GM21529 (cell line): Measurements from ENCODE around the gene AGXT.
A peak's percentile ranks its signal among the peaks of the same experiment; 100 is the strongest.
"Not testable (repeated sequence)": the region's sequence is repeated elsewhere in the genome, so short reads cannot be mapped to it uniquely, and the experiment has no call there.

Experiments
- ATAC-seq: cut with Tn5 transposase; IDR thresholded peaks from one replicate; pipeline ENCODE4 v1.9.1; 2021; ENCODE audit not compliant: unreplicated experiment

The AGXT gene

DNA sequence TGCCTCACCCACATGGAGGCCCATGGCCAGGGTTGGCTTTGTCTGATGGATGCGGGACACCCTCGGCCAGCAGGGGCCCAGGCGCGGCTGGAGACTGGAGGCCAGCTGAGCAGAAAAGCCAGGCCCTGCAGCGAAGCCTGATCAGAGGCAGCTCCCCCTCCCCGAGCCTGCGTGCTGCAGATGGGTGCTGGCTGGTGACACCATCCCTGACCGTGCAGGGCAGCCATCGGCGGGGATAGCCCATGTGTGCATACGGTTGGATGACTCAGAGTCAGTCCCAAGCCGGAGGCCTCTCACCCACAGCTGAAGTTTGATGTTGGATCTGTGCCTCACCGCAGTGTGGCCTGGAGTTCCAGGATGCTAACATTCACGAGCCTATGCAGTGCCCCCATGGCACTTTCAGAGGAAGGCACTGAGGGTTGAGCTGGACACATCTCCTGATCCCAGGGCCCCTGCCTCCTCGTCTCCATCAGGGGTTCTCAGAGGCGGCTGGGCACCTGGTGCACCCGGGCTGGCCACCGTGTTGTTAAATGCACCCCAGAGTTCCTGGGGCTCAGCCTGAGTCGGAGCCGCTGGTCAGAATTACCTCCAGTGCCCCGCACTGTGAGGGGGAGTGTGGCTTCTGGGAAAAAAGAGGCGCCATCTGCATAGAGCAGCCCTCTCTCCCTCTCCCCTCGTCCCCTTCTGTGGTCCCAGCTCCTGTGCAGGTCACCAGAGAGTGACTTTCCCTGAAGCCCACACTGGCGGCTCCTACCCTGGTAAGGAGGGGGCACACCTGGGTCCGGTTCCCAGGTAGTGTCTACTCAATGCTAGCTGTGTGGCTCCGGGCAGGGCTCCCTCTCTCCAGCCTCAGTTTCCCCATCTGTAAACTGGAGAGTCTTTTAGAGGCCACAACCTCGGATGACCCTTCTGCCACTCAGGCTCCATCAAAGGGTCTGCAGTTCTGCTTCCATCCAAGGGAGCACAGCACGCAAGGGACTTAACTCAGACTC, 29.2 kb upstream of the AGXT start:
- no peak for ATAC-seq

DNA sequence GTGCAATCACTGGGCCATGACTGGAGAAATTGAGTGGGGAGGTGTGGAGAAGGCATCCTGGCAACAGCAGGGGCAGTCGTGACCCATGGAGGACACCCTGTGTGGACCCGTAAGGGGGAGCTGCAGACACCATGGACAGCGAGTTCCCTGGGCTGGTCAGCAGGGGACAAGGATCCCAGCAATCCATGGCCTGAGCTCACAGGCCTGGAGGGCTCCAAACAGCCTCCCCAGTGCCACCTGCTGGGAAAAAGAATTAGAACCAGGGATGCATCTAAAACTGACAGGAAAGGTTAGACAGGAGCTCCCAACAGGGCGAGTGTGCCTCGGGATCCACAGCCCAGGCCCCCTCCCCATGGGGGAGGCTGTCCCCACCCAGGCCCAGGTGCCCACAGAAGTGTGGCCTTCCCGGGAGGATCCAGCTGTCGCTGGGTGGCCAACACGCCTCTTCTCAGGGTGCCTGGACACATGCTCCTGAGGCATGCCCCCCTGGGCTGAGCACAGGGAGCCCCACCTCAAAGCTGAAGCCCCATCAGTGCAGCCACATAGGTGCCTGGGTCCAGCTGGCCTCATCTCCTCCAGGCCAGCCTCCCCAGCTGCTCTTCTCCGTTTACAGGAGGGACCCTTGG, 28.1 kb upstream of the AGXT start:
- ATAC-seq = no peak

DNA sequence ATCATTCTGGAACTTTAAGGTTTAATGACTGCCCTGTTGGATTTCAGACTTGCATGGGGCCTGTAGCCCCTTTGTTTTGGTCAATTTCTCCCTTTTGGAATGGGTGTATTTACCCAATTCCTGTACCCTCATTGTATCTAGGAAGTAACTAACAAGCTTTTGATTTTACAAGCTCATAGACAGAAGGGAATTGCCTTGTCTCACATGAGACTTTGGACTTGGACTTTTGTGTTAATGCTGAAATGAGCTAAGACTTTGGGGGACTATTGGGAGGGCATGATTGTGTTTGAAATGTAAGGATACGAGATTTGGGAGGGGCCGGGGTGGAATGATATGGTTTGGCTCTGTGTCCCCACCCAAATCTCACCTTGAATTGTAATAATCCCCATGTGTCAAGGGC, 22.3 kb upstream of the AGXT start:
- not testable (repeated sequence) for ATAC-seq

DNA sequence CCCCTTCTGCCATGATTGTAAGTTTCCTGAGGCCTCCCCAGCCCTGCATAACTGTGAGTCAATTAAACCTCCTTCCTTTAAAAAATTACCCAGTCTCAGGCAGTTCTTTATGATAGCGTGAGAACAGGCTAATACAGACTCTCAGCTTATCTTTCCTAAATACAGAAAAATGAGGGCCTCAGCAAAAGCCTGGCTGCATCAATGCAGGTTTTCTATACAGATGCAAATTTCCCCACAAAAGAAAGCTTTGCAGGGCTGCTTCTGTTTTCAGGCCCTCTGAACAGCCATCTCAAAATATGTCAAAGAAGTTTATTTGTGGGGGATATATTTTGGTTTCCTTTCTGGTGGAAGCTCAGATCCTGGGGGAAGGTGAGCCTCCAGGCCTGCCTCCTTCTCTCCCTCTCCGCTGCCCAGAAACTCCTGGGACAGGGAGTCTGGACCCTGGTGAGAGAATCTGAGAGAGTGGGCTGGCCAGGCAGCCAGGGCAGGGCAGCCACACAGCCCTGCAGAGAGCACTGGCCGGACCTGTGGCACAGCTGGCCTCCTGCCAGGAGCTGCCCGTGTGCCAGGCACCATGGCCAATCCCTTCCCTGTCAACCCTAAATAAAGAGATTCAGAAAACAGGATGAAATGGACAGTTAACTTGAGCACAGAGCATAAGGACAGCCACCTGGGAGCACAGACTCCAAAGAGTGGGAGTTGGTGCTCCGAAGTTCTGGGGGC, 21.6 kb upstream of the AGXT start:
- ATAC-seq = no peak

DNA sequence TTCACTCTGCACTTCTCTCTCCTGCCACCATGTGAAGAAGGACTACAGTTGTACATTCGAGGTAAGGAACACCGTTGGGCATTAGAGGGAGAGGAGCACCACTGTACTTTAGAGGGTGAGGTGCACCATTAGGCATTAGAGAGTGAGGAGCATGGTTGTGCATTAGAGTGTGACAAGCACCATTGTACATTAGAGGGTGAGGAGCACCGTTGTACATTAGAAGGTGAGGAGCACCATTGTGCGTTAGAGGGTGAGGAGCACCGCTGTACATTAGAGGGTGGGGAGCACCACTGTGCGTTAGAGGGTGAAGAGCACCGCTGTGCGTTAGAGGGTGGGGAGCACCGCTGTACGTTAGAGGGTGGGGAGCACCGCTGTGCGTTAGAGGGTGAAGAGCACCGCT, 20.8 kb upstream of the AGXT start:
- no peak for ATAC-seq

DNA sequence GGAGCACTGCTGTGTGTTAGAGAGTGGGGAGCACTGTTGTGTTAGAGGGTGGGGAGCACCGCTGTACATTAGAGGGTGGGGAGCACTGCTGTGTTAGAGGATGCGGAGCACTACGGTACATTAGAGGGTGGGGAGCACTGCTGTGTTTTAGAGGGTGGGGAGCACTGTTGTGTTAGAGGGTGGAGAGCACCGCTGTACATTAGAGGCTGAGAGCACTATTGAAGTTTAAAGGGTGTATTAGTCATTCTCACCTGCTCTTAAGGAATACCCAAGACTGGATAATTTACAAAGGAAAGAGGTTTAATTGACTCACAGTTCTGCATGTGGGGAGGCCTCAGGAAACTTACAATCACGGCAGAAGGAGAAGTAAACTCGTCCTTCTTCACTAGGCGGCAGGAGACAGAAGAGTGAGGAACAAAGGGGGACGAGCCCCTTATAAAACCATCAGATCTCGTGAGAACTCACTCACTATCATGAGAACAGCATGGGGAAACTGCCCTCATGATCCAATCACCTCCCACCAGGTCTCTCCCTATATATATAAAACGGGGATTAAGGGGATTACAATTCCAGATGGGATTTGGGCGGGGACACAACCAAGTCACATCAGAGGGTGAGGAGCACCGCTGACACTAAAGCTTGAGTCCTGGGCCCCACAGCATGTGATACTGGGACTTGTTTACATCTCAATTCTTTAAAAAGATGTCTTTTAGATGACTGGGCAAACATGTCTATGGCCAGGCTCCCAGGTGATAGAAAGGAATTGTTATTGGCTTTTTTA, 19.5 kb upstream of the AGXT start:
- ATAC-seq = no peak

DNA sequence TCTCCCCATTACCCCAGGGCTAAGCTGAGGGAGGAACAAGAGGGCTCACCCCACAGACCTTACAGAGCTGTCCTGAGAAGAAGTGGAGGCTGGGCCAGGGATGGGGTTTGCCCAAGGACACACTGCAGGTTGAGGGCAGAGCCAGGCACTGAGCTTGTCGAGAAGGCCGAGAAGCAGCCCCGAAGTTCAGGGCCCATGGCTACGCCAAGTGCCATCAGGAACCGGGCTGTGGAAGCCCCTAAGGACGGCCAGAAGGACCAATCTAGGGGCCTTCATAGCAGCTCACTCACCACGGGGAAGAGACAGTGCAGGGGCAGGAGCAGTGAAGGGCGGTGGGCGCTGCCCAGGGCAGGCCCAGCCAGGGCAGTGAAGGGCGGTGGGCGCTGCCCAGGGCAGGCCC, 18.6 kb upstream of the AGXT start:
- no peak for ATAC-seq

DNA sequence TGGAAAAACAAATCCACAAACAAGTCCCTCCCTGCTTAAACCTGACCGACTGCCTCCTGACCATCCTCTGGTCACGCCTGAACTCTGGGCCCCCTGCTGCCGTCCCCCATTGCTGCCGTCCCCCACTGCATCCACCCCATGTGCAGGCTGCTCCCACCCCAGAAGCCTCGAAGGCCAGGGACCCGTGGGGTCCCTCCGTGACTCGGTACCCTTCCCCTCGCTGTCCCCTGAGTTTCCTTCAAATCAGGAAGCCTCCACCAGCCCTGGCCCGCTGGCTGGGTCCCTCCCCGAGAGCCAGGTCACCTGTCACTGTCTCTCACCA, 17.9 kb upstream of the AGXT start:
- ATAC-seq = no peak

DNA sequence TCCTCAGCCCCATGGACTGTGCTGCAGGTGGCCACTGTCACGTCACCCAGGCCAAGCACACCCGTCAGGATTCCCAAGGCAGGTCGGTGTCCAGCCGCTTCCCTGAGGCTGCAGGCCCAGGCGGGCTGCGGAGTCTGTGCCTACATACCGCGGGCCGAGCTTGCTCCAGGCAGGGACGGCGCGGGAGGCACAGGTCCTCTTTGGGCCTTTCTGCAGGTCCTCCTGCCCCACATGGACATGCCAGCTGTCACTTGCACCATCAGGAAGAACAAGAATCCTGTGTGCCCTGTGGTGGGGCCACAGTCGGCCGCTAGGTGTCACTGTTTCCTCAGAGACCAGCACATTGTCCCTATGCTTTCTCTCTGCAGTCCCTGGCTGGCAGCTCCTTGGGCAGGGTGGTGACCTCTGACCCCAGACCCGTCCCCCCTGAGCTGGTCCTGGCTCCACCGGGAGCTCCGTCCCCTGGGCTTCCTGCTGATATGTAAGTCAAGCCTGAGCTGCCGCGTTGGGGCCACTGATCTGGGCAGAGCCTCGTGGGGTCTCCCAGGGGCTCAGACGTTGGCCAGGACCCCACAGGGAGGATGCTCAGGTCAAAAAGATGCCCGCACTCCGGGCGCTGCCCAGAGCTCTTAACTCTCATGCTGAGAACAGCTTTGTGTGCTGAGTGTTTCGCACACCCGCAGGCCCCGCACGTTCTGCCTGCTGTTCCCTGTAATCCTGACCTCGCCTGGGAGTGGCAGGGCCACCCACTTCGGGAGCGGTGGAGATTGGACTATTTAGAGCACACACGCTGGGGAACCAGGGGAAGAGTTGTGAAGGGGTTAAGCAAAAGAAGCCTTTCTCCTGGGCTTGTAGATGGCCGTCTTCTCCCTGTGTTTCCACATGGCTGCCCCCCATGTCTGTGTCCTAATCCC, 17.3 kb upstream of the AGXT start:
- peak; percentile 57 for ATAC-seq

DNA sequence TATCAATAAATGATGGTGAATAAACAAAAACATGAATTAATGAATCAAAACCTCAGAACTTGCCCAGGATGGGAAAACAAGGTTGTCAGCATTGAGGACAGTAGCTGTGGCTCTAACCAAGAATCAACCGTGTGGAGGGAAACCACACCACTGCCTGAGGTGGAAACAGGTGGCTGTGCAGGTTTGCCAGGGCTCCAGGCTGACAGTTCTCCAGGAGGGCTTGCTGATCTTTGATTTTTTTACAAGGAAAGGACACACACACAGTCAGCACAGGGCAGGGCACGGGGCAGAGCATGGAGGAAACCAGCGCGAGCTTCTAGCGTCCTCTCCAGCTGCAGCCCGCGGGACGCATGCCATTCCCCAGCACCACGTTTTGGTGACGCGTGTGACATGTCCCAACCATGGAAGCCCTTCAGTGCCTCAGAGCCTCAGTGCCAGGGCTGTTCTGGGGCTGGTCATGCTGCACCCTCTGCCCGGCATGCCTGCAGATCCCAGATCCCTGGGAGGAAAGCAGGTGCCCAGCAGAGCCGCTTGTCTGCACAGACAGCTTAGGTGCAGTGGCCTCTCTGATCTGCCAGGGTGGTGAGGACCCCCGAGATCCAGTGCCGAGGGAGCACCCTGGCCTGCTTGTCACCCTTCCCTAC, 15.8 kb upstream of the AGXT start:
- ATAC-seq = no peak

DNA sequence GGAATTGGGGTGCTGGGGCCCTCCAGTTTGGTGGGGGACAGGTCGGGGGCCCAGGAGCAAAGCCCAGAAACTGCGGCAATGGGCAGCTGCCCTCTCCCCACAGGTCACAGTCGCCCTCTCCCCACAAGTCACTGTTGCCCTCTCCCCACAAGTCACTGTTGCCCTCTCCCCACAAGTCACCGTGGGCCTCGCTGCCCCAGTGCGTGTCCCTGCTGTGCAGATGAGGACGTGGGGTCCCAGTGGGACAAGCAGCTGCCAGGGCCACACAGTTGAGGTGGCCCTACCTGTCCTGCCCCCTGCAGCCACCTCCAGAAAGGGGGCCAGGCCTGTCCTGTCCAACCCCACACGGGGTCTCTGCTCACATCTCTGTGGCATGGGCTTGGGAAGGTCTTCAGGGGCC, 13.0 kb upstream of the AGXT start:
- no peak for ATAC-seq

DNA sequence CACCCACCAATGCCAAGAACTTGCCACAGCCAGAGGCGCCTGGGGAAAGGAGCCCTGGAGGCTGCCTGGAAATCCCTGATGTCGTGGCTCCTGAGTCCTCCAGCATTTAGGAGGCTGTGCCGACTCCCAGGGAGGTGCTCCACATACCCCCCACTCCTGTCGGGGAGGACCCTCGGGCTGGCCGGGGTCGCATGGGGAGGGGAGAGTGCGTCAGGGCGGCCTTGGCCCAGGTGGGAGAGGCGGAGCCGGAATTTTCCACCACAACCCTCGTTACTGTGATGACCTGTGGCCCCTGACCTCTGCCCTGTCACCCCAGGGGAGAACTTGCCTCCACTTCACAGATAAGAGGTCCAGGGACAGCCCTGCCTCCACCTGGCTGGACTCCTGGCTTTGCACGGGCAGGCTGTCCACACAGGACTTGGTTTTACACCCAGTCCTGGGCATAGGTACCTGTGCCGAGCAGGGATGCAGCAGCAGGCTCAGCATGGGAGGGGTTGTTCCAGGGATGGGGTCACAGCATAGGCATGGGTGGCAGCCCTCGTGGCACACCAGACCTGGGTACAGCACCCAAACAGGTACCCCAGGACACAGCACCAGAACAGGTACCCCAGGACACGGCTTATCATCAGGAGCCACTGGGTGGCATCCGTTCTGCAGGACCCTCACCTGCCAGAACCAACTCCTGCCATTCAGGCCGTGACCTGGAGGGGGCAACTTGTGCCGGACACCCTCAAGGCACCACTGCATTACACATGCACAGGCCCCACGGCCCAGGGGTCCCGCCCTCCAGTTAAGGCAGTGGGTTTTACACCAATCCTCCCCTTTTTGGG, 12.3 kb upstream of the AGXT start:
- no peak for ATAC-seq

DNA sequence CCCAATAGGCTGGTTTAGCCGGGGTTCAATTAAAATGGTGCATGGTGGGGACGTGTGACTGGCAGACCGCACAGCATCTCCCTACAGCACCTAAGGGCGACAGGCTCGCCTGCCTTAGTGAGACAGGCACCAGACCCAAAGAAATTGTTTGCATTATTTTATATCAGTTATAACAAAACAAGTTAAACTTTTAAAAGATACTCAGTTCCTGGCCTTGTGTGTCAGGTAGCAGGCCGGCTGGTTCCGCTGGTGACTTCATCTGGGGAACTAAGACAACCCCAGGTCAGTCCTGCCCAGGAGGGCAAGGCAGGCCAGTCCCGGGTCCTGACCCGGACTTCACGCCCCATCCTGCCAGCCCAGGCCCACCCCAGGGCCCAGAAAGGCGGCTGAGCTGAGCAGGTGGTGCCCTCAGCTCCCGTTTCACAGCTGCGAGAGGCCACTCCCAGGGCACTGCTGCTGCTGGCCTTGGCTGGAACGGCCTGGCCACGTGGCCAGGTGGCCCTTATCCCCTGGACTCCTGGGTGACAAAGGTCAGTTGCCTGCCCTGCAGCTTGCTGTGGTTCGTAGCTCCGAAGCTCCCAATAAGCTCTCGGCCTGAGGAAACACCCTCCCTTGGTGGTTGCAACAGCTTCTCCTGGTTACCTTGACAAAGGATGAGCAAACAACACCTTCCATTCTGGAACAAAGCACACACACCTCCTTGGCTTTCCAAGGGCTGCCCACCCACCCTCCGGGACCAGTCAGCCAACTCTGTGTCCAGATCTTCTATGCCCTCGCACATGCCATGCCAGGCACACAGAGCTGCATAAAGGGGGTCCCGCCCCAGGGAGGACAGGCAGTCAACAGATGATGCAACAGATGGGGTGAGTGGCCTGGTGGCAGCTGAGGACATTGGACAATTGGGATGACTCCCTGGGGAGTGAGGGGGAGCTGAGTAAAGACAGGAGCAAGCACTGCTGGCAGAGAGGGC, 11.3 kb upstream of the AGXT start:
- no peak for ATAC-seq

DNA sequence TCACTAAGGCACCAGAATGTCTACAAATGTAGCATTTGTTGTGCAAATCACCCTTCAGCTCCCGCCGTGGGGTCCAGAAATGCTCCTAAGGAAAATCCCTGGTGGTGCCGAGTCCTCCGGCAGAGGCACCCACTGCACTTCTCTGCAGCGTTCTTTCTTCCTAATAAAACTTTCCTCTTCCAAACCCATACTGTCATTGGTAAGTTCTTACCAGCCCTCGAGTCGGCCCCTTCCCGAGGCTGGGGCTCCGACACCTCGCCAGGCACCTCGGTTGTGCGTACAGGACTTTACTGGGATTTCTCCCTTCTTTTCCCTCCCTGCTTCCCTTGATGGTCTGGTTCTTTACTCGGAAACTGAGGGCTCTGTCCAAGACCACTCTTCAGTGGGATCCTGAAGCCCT, 10.3 kb upstream of the AGXT start:
- ATAC-seq = no peak

DNA sequence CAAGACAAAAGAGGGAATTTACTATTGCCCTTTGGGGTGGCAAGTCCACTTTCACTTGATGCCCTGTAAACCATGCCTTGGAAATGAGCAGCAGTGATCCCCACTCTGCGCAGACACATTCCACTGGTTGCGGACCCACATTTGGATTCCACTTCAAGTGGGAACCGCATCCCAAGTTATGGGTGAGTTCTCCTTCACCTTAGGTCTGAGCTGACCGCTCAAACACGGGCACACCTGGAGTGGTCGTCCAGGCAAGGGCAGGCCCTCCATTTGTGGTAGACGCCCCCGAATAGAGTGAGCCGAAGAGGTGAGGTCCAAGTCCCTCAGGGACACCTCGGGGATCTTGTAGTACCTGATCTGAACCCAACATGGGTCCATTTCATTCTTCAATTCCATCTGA, 9.8 kb upstream of the AGXT start:
- ATAC-seq = no peak

DNA sequence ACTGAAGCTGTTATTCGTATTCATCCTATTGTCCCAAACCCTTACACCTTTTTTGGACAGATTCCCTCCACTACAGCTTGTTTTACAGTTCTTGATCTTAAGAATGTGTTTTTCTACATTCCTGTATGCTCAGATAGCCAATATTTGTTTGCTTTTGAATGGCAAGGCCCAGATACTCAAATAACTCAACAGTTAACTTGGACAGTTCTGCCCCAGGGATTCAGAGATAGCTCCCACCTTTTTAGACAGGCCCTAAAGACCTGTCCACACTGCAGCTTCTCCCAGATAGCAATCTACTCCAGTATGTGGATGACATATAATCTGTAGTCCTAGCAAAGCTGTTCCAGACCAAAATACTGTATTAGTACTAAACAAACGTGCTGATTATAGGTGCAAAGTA, 7.1 kb upstream of the AGXT start:
- ATAC-seq = no peak

DNA sequence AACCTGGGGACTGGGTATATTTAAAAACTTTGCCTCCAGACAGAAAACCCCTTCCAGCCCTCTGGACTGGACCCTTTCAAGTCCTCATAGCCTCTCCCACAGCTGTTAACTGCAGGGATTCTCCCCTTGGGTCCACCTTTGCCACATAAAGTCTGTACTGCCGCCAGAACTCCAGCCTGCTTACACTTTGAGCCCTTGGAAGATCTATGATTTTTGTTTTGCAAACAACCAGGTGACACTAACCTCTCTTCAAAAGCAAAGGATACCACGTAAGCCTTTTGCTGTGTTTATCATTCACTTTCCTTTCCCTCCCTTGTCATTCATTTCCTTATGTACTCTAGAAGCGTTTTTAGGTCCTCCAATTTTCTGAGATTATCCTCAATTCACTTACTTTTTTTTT, 4.1 kb upstream of the AGXT start:
- no peak for ATAC-seq

DNA sequence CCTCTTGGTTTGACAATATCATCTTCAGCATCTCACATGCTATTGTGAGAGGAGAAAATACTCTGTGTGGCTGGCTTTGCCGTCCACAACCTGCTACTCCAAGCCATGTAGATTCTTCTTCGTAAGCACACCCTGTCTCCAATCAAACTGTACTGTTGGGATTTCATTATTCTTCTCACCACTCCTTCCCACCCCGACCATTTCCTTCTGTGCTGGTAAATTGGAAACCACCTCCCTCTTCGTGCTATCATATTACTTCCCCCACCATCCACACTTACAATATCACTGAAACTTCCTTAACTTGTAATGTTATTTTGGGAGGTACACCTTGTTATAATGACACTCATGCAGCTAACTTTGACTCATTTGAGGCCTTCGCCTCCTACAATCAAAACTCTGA, 3.2 kb upstream of the AGXT start:
- no peak for ATAC-seq
